Fibroblast of lung (primary cell): ENCODE results near the gene AP1S1.

Experiments
- EZH2 ChIP-seq: IDR thresholded peaks from 2 replicates; pipeline ENCODE4 v1.5.1; 2012; ENCODE audit warnings: low read length, control low read depth, mild to moderate bottlenecking; ENCODE audit errors: missing control alignments
- TF ChIP-seq, protein P1 (sequence below), 2 donors: IDR thresholded peaks in 1 of 2; conservative IDR thresholded peaks in 1 of 2; 1 replicate in 1 of 2; 2 replicates in 1 of 2; pipeline ENCODE4 v1.5.1; 2011 to 2012; ENCODE audit warnings: low read length in 2 of 2, control low read depth in 1 of 2, inconsistent platforms in 1 of 2, low read depth in 1 of 2, mild to moderate bottlenecking in 1 of 2

DNA sequence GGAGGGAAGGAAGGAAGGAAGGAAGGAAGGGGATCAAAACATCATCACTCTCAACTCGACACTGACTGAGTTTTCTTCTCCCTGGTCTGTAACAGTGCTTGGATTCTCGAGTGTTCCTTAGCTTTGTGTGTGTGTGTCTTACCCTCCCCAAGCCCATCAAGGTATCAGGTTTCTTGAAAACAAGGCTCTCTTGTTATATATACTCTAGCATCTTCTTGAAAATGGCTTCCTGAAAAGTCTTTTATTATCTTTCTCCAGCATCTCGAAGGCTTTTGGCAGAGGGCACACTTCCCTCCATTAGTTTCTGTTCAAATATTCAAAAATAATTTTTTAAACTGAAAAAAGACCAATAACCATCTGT, 14.0 kb upstream of the AP1S1 start:
- TF ChIP-seq, protein P1, sequence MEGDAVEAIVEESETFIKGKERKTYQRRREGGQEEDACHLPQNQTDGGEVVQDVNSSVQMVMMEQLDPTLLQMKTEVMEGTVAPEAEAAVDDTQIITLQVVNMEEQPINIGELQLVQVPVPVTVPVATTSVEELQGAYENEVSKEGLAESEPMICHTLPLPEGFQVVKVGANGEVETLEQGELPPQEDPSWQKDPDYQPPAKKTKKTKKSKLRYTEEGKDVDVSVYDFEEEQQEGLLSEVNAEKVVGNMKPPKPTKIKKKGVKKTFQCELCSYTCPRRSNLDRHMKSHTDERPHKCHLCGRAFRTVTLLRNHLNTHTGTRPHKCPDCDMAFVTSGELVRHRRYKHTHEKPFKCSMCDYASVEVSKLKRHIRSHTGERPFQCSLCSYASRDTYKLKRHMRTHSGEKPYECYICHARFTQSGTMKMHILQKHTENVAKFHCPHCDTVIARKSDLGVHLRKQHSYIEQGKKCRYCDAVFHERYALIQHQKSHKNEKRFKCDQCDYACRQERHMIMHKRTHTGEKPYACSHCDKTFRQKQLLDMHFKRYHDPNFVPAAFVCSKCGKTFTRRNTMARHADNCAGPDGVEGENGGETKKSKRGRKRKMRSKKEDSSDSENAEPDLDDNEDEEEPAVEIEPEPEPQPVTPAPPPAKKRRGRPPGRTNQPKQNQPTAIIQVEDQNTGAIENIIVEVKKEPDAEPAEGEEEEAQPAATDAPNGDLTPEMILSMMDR (conservative IDR thresholded peaks at IDR 0.05 in 1 of 2, IDR thresholded peaks at IDR 0.05 in 1 of 2; ENCODE audit: low read depth in 1 of 2, low read length in 2 of 2) = no peak
- no peak for TF ChIP-seq EZH2
